Stimulated activated CD8-positive, alpha-beta memory T cell treated with anti-CD3 and anti-CD28 coated beads, Interleukin-7, amount 100 ng/mL, for 48 hours (primary cell): ENCODE measurements around the gene POLR1G.
"Not testable (repeated sequence)": the region's sequence is repeated elsewhere in the genome, so short reads cannot be mapped to it uniquely, and the experiment has no call there.

ENCODE experiments used
- DNase-seq, 2 donors: peaks; one replicate each; pipeline ENCODE4 v3.0.0-alpha.2; 2020; ENCODE audit warnings: low read depth in 1 of 2; ENCODE audit errors: extremely low read depth in 1 of 2

Gene POLR1G

DNA sequence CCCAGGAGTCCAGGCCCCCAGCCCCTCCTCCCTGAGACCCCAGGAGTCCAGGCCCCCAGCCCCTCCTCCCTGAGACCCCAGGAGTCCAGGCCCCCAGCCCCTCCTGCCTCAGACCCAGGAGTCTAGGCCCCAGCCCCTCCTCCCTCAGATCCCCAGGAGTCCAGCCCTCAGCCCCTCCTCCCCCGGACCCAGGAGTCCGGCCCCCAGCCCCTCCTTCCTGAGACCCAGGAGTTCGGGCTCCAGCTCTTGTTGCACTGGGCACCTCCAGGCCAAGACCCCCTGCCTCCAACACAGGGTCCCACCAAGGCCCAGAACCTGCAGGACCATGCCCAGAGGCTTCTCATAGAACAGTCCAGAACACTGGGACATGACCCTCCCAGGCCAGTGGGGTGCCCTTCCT lies 13.5 kb downstream of the POLR1G start:
- DNase-seq = no peak

DNA sequence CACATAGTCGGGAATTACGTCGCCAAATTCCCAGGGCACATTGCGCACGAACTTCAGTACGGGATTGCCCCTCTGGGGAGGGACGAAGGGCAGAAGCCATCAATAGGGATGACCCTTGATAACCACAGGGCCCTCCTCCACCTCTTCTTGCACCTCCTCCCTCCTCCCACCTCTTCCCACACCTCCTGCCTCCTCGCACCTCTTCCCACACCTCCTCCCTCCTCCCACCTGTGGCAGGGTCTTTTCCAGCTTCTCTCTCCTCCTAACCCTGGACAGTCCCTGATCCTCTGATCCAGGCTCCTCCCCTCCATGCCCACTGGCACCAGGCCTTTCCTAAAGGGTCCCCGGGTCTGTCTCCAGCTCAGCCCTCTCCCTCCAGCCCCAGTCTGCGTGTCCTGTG lies 13.9 kb downstream of the POLR1G start:
- DNase-seq = no peak

DNA sequence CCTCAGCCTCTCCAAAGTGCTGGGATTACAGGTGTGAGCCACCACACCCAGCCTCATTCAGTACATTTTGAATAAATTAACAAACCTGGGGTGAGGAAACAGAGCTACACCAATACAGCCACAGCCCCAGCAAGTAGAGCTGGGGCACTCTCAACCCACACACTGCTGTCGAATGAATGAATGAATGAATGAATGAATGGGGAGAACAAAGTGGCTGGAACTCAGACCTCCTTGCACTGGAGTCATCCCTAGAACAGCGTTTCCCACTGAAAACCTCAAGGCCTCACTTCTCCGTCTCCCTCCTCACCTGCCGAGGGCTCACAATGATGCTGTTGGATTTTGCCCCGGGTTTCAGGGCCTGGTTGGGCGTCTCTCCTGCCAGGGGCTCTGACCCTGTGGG lies 14.4 kb downstream of the POLR1G start:
- DNase-seq = no peak

DNA sequence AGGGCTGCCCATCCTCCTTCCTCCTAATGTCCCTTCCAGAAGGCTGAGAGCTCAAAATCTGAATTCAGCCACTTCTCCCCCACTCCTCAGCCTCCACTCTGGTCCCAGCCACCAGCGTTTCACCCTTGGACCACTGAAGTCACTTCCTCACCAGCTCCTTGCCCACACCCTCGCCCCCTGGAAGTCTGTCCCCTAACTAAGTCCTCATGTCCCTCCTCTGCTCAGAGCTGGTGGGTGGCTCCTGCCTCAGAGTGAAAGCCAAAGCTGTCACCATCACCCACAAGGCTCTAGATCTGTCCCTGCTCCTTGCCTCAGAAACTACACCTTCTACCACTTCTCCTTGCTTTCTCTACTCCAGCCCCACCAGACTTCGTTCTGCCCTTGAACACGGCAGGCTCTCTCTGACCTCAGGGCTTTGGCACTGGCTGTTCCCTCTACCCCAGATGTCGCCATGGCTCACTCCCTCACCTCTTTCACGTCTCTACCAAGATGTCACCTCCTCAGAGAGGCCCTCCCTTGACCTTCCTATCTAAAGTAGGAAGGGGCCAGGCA lies 15.6 kb downstream of the POLR1G start:
- no peak for DNase-seq

DNA sequence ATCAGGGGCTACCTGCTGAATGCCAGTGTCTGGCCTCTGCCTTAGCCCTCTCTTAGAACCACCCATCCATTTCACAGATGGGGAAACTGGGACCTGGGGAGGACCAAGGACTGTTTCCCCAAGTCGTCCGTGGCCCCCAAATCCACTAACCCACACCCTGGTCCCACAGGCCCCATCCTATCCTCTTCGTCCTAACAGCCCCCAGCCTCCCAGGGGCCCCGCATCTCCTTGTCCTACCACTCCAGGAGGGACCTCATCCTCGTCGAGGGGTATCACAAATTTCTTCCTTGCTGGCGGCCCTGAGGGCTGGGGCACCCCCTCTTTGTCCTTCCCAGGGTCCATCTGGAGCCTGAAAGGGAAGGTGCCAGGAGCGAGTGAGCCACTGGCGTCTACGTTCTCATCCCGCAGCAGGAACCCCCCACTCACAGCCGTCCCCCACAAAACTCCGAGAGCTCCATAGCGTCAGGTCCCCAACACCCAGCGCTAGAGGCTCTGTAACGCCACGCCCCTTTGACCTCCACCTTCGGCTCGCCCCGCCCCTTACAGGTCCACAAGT lies 16.7 kb downstream of the POLR1G start:
- no peak for DNase-seq

DNA sequence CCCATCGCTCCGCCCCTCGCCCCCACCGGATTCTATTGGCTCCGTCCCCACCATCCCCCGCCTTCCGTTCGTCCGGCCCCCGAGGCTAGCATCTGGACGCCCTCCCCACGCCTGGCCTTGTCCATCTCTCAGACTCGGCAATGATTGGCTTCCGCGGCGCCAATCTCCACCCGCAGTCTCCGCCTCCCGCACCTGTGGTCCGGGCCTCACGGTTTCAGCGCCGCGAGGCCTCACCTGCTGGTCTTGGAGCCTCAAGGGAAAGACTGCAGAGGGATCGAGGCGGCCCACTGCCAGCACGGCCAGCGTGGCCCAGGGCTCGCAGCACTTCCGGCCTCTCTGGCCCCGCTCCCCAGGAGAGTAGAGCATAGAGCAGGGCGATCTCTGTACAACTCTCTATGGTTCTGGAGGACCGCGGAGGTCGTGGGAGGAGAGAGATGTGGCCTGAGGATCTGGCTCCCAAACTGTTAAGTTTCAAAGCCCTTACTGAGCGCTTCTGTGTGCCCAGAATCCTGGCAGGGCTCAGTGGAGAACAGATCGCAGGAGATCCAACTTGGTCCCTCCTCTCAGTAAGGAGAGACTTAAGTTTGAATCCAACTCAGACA lies 17.2 kb downstream of the POLR1G start, which contains the start of gene ERCC1:
ERCC1 (minus strand) TSS at position 329 of the 602 bp plus-strand sequence. CDS start 543 bp downstream, outside the sequence.
- peak; percentile 83 to 95 for DNase-seq

DNA sequence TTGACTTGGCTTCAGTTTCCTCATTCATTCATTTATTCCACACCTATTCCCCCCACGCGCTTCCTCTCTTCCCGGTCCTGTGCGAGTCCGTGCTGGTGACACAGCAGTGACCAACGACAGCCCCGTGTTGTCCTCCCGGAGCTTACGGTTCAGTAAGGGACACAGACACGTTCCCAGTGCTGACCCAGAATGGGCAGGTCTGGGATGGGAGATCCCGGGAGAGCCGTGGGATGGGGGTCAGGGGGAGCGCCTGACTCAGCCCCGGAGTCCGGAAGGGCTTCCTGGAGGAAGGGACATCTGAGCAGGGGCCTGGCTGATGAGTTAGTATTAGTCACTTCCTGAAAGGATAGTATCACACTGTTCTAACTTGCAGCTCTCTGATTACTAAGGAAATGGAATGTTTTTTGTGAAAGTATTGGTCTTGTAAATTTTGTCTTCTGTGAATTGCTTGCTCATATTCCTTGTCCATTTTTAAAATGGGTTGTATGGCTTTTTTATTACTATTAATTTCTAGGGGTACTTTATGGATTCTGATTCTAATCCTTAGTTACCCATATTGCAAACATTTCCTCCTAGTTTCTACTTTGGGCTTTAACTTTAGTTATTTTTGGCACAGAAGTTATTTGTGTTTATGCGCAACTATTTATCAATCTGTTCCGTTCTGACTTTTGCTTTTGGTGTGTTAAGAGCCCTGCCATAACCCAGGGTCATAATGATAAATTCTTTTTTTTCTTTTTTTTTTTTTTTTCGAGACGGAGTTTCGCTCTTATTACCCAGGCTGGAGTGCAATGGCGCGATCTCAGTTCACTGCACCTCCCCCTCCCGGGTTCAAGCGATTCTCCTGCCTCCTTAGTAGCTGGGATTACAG lies 18.0 kb downstream of the POLR1G start:
- peak in 1 of 2 donors; percentile 31 for DNase-seq

DNA sequence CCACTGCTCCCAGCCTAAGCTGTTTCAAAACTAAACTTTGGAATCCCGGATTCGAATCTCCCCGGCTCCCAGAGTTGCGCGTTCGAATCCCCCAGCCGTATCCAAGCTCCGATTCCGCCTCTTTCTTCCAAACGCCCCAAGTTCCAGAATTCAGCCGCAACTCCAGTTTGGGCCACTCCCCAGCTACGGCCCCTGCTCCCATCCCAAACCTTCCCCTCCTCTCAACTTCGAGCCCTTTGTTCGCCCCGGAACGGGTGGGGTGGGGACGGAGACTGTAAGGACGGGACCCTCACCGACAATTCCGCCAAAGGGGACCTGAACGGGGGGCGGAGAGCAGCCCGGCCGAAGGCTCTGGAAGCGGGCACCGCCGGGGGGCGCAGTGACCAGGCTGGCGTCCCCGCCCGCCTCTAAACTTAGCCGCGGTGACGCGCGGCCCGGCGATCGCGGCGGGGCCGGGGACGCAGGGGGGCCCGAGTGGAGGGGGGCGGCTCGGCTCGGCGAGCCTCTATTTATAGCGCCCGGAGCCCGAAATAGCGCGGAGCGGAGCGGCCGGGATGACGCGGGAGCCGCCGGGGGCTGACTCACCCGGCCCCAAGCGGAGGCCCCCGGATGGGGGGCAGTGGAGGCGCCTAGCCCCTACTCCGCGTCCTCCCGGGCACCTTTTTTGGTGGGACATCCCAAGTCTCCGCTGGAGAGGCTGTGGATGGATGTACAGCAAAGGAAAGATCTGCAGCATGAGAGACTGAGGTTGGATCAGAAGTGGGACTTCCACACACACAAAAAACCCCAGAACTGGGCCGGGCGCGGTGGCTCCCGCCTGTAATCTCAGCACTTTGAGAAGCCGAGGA lies 22.2 kb downstream of the POLR1G start:
- no peak for DNase-seq

DNA sequence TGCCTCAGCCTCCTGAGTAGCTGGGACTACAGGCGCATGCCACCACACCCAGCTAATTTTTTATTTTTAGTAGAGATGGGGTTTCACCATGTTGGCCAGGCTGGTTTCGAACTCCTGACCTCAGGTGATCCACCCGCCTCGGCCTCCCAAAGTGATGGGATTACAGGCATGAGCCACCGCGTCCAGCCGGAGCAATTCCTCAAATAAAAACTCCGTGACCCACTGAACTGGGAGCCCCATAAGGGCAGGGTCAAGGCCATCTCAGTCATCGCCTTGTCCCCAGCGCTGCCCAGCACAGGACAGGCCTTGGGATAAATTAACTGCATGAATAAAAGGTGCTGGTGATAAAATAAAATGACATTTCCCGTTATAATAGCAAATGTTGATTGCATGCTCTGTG lies 23.5 kb downstream of the POLR1G start:
- not testable (repeated sequence) for DNase-seq

DNA sequence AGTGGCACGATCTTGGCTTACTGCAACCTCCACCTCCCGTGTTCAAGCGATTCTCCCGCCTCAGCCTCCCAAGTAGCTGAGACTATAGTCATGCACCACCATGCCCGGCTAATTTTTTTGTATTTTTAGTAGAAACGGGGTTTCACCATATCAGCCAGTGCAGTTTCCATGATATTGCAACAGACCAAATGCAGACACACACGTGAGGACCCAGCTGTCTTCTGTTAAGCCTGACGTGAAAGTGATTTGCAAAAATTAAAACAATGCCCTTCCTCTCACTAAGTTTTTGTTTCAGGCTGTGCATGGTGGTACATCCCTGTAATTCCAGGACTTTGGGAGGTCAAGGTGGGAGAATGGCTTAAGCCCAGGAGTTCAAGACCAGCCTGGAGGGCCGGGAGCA lies 24.6 kb downstream of the POLR1G start:
- not testable (repeated sequence) for DNase-seq

DNA sequence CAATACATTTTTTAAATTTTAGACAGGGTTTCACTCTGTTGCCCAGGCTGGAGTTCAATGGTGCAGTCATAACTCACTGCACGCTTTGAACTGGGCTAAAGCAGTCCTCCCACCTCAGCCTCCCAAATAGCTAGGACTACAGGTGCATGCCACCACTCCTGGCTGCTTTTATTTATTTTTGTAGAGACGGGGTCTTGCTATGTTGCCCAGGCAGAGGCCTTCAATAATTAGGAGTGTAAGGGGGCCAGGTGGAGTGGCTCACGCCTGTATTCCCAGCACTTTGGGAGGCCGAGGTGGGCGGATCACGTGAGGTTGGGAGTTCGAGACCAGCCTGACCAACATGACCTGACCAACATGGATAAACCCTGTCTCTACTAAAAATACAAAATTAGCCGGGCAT lies 26.1 kb downstream of the POLR1G start:
- not testable (repeated sequence) for DNase-seq

DNA sequence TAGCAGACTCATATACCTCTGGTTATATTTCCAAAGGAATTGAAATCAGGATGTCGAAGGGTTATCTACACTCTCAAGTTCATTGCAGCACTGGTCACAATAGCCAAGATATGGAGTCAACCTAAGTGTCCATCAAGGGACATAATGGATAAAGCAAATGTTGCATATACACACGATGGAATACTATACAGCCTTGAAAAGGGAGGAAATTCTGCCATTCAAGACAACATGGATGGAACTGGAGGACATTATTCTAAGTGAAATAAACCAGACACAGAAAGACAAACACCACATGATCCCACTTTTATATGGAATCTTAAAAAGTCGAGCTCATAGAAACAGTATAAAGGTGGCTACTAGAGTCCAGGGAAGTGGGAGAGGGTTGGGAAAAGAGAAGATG lies 30.9 kb downstream of the POLR1G start:
- DNase-seq = no peak

DNA sequence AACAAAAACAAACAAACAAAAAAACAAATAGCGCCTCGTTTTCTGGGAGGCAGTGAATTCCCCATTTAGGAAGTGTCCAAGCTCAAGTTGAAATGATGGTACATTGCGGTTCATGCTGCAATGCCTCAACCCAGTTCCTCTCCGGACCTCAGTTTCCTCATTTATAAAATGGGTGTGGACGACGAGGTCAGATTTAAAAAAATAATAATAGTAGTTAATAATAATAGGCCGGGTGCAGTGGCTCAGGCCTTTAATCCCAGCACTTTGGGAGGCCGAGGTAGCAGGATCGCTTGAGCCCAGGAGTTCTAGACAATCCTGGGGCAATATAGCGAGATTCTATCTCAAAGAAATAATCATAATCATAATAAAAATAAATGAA lies 32.7 kb downstream of the POLR1G start:
- no peak for DNase-seq

DNA sequence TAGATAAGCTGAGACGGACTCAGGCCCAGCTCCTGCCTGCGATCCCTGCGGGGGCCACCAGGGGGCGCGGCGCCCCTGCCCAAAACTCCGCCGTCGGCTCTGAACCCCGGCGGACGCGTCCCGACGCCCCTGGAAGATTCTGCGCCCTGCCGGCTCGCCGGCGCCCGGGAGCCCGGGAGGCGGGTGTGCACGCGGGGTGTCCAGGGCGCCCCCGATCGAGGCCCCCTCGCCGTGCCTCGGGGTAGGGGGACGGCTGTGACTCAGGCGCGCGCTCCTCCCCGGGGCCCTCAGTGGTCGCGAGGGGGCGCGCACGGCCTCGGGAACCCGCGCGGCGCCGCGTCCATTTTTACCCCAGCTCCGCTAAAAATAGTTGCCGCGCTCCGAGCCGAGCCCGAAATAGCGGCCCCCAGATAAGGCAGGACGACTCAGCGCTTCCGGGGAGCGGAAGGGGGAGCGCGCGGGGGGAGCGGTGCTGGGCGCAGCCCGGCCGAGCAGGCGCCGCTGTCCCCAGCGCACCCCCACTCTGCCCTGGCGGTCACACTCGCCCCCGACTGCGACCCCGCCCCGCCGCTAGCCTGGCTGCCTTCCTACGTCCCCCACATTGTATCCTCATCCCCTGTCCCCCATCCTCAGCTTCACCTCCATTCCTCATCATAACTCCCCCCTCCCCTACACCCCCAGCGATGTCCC lies 33.3 kb downstream of the POLR1G start:
- DNase-seq = peak; percentile 59 to 69

DNA sequence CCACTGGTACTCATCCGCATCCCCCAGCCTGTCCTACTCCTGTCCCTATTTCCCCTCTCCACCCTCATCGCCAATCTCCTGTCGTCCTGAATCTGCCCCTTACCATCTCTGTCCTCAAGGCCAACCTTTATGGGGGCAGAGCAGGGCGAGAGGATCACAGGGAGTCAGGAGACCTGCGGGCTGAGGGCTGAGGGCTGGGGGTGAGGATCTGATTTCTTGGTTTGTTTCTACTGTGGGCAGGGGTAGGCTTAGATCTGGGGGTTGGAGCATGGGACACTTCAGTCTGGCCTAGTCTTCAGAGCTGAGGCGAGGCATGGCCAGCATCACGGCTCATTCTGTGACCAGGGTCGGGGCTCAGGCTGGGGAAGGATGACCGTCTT lies 33.8 kb downstream of the POLR1G start:
- no peak for DNase-seq

DNA sequence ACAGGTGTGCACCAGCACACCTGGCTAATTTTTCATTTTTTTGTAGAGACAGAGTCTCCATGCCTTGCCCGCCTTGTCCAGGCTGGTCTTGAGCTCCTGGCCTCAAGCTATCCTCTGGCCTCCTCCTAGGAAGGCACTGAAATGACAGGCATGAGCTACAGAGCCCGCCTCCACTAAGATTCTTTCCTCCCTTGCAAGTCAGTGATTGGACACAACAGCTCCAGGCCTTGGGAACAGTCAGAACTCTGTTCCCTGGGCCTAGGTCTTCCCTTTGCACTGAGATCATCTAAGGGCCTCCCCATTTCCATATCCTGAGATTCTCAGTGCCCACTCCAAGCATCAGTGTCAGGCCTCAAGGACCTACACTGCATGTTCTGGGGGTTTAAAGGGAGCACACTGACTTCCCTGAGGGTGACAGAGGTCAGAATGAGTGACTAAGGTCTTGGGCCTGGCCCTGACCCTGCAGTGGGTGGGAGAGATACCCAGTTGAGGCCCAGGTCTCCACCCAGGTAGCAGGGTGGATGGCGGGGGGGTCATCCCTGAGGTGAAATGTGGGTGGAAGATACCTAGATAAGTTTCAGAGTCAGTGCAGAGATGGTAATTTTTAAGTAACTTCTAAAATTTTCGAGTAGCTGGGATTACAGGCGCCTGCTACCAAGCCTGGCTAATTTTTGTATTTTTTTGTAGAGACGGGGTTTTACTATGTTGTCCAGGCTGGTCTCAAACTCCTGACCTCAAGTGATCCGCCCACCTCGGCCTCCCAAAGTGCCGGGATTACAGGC lies 34.6 kb downstream of the POLR1G start:
- no peak for DNase-seq

DNA sequence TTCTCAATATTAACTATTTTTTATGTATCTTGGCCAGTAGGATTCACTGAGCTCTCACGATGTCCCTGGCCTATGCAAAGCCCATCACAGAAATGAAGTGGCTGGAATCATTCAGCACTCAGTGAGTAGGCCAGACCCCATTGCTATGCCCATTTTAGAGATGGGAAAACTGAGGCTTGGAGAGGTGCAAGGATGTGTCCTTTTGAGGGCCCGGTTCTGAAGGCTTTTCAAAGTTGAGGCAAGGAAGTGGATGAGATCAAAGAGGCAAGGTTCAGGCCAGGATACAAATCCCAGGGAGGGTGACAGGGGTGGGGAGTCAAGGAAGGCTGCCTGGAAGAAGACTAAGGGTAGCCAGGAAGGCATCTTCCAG lies 35.9 kb downstream of the POLR1G start:
- DNase-seq = no peak

DNA sequence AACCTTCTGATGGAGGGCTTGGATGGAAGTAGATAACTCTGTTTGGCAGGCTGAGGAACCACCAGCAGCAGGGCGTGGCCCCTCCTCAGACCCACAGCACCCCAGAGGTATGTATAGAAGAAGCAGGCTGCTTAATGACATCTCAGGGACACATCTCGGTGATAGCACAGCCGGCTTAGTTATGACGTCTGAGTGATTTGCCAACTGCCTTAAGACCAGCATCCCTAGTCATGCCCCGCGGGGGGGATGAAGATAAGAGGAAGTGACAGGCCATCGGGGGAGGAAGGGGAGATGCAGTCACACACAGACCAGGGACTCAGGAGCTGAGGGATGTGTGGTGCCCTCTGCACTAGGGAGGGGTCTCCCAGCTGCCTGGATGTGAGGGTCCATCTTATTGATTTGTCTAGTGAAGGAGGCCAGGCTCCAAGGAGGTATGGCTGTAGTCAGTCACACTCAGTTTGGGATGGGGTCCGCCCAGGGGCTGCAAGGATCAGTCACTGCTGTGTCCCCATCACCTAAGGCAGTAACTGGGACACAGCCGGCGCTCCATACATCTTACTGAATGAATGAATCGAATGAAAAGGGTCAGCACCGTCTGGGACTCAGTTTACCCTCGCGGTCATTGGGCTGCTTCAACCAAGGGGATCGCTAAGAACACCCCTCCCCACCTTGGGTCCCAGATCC lies 36.5 kb downstream of the POLR1G start:
- DNase-seq = peak in 1 of 2 donors; percentile 37
